Measurements from ENCODE around the gene TMEM115.

TMEM115 gene

DNA sequence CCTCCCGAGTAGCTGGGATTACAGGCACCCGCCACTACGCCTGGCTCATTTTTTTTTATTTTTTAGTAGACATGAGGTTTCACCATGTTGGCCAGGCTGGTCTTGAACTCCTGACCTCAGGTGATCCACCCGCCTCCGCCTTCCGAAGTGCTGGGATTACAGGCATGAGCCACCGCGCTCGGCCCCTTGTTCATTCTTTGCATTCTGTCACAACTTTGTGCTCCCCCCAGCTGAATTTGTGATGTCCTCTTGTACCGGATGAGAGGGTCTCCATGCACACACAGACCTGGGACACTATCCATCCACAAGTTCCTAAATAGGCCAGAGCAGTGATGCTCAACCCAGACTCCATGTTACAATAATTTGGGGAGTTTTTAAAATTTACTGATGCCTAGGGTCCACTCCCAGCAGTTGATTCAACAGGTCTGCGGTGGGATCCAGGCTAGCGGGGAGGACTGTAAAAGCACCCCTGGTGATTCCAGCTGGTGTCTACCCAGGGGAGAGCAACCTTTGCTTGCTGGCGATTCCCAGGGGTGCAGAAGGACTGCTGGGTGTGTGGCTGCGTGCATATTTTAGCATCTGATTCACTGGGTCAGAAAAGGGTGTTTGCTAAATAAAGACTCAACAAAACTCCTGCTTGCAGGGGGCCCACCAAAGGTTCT is 19.7 kb downstream of the TMEM115 start:
- no peak for DNase-seq (ENCODE audit: low spot score)
- Histone ChIP-seq H3K79me1 (ENCODE audit: low read depth, low read length) (peaks cover 6% of the 10 kb centered on the region), H4K91ac (ENCODE audit: low read depth, low read length, poor library complexity) (no peak overlapping the region), H3K4me3 (ENCODE audit: low read length in 2 of 2) (no peak overlapping the region), H2AK5ac (ENCODE audit: low read depth, low read length) (no peak overlapping the region), H4K8ac (ENCODE audit: low read depth, low read length) (no peak overlapping the region), H3K27me3 (ENCODE audit: control insufficient read depth in 3 of 3, insufficient read depth in 3 of 3, low read depth in 1 of 3, low read length in 3 of 3) (peaks cover 16 to 56% (median 50%) of the 10 kb centered on the region in 3 experiments), H3K36me3 (replicated peaks in 1 of 2; ENCODE audit: control insufficient read depth in 2 of 2, insufficient read depth in 2 of 2, low read length in 2 of 2) (peaks cover 0 to 11% of the 10 kb centered on the region in 2 donors), H3K9ac (ENCODE audit: low read depth, low read length, poor library complexity) (no peak overlapping the region), H3K27ac (replicated peaks; ENCODE audit: low read length) (no peak overlapping the region), H3K4ac (ENCODE audit: low read length) (no peak overlapping the region), H3K14ac (ENCODE audit: low read length) (no peak overlapping the region), H3K4me1 (ENCODE audit: control insufficient read depth in 2 of 2, insufficient read depth in 1 of 2, low read depth in 1 of 2, low read length in 2 of 2) (peaks cover 13 to 14% of the 10 kb centered on the region in 2 donors), H3K9me3 (replicated peaks in 1 of 2; ENCODE audit: control insufficient read depth in 2 of 2, insufficient read depth in 1 of 2, low read depth in 1 of 2, low read length in 2 of 2) (peaks cover 2 to 6% of the 10 kb centered on the region in 2 donors), H2AFZ (ENCODE audit: low read length) (no peak overlapping the region), H2BK5ac (ENCODE audit: low read length) (no peak overlapping the region), H2BK120ac (ENCODE audit: low read depth, low read length) (no peak overlapping the region), H2BK15ac (ENCODE audit: low read length) (no peak overlapping the region), H2BK12ac (ENCODE audit: low read length) (no peak overlapping the region), H3K18ac (ENCODE audit: low read length) (no peak overlapping the region), H3K4me2 (ENCODE audit: insufficient read depth, low read length, poor library complexity, severe bottlenecking) (no peak overlapping the region), H3K23ac (ENCODE audit: low read depth, low read length, poor library complexity) (no peak overlapping the region)
- no CpG with 5 or more reads among the region's 14 CpGs for WGBS, 2 donors (ENCODE audit: extremely low coverage in 2 of 2, insufficient read length in 2 of 2, insufficient replicate concordance in 1 of 2)

DNA sequence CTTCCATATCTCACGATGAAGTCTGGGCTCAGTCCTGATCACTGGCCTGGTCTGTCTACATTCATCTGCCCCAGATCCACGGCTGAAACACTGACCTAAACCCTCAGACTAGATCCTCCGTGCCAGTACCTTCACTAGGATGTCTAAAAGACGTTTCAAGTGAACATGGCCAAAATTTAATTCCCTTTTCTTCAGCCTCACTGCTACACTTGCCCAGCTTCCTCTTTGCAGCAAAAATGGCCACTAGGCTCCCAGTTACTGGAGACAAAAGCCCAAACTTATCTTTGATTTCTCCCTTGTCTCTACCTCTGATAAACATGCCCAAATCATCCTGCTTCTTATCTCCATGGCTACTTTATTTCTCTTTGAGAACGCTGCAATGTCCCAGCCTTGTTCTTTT is 20.4 kb downstream of the TMEM115 start:
- Histone ChIP-seq H2AFZ (ENCODE audit: low read length) (no peak overlapping the region), H3K36me3 (replicated peaks in 1 of 2; ENCODE audit: control insufficient read depth in 2 of 2, insufficient read depth in 2 of 2, low read length in 2 of 2) (peaks cover under 1 to 18% of the 10 kb centered on the region in 2 donors), H2BK12ac (ENCODE audit: low read length) (no peak overlapping the region), H3K18ac (ENCODE audit: low read length) (no peak overlapping the region), H3K4me1 (ENCODE audit: control insufficient read depth in 2 of 2, insufficient read depth in 1 of 2, low read depth in 1 of 2, low read length in 2 of 2) (peaks cover 13 to 14% of the 10 kb centered on the region in 2 donors), H2AK5ac (ENCODE audit: low read depth, low read length) (no peak overlapping the region), H2BK5ac (ENCODE audit: low read length) (no peak overlapping the region), H3K23ac (ENCODE audit: low read depth, low read length, poor library complexity) (no peak overlapping the region), H3K27me3 (ENCODE audit: control insufficient read depth in 3 of 3, insufficient read depth in 3 of 3, low read depth in 1 of 3, low read length in 3 of 3) (peaks cover 16 to 50% (median 50%) of the 10 kb centered on the region in 3 experiments), H3K9ac (ENCODE audit: low read depth, low read length, poor library complexity) (no peak overlapping the region), H3K14ac (ENCODE audit: low read length) (no peak overlapping the region), H4K8ac (ENCODE audit: low read depth, low read length) (no peak overlapping the region), H3K4me2 (ENCODE audit: insufficient read depth, low read length, poor library complexity, severe bottlenecking) (no peak overlapping the region), H3K4me3 (ENCODE audit: low read length in 2 of 2) (no peak overlapping the region), H3K79me1 (ENCODE audit: low read depth, low read length) (peaks cover 6% of the 10 kb centered on the region), H3K4ac (ENCODE audit: low read length) (no peak overlapping the region), H4K91ac (ENCODE audit: low read depth, low read length, poor library complexity) (no peak overlapping the region), H3K27ac (replicated peaks; ENCODE audit: low read length) (no peak overlapping the region), H2BK120ac (ENCODE audit: low read depth, low read length) (no peak overlapping the region), H2BK15ac (ENCODE audit: low read length) (no peak overlapping the region), H3K9me3 (replicated peaks in 1 of 2; ENCODE audit: control insufficient read depth in 2 of 2, insufficient read depth in 1 of 2, low read depth in 1 of 2, low read length in 2 of 2) (peaks cover 2 to 6% of the 10 kb centered on the region in 2 donors)
- no CpG with 5 or more reads among the region's 5 CpGs for WGBS, 2 donors (ENCODE audit: extremely low coverage in 2 of 2, insufficient read length in 2 of 2, insufficient replicate concordance in 1 of 2)
- DNase-seq (ENCODE audit: low spot score), result no peak

DNA sequence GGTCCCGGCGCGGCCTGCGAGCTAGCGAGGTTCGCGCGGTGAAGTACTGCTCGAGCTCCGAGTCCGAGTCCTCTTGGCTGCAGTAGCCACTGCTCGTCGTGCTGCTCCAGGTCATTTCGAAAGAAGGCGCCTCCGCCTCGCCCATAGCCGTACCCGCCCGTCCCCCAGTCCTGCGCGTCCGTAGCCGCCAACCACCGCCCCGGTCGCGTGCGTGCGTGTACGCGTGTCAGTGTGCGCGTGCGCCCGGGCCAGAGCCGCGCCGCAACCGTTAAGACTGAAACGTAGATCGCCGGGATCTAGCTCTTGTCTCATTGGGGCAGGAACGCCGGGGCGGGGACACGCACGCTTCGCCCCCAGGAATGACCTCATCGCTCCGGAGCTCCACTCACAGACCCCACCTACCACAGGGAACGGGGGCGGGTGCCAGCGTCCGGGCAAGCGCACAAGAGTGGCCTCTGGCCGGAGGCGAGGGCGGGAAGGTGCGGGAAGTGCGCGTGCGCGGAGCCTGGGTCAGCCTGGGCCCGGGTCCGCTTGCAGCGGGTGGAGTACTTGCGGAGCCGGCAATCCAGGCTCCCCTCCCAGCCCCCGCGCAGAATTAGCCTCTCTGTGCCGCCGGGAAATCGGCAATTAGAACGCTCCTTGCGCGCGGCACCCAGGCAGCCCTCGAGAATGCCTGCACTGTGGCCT is 22.0 kb downstream of the TMEM115 start:
- peak overlapping the region; percentile 89 for H3K23ac ChIP-seq (ENCODE audit: low read depth, low read length, poor library complexity)
- peaks cover 16 to 39% (median 33%) of the 10 kb centered on the region in 3 experiments for H3K27me3 ChIP-seq (ENCODE audit: control insufficient read depth in 3 of 3, insufficient read depth in 3 of 3, low read depth in 1 of 3, low read length in 3 of 3)
- peak overlapping the region; percentile 89 for H2AK5ac ChIP-seq (ENCODE audit: low read depth, low read length)
- H3K27ac ChIP-seq (replicated peaks; ENCODE audit: low read length), result peak overlapping the region; percentile 92
- peak; percentile 98 for DNase-seq (ENCODE audit: low spot score)
- H3K4me1 ChIP-seq (ENCODE audit: control insufficient read depth in 2 of 2, insufficient read depth in 1 of 2, low read depth in 1 of 2, low read length in 2 of 2), result peaks cover 13 to 14% of the 10 kb centered on the region in 2 donors
- H3K4me2 ChIP-seq (ENCODE audit: insufficient read depth, low read length, poor library complexity, severe bottlenecking), result peak overlapping the region; percentile 92
- H3K18ac ChIP-seq (ENCODE audit: low read length), result peak overlapping the region; percentile 99
- no peak overlapping the region for H3K14ac ChIP-seq (ENCODE audit: low read length)
- H3K4ac ChIP-seq (ENCODE audit: low read length), result peak overlapping the region; percentile 30
- H3K9ac ChIP-seq (ENCODE audit: low read depth, low read length, poor library complexity), result peak overlapping the region; percentile 98
- H3K9me3 ChIP-seq (replicated peaks in 1 of 2; ENCODE audit: control insufficient read depth in 2 of 2, insufficient read depth in 1 of 2, low read depth in 1 of 2, low read length in 2 of 2), result peaks cover 2 to 6% of the 10 kb centered on the region in 2 donors
- H2AFZ ChIP-seq (ENCODE audit: low read length), result peak overlapping the region; percentile 94
- peaks cover 6 to 30% of the 10 kb centered on the region in 2 donors for H3K36me3 ChIP-seq (replicated peaks in 1 of 2; ENCODE audit: control insufficient read depth in 2 of 2, insufficient read depth in 2 of 2, low read length in 2 of 2)
- peak overlapping the region; percentile 61 to 95 for H3K4me3 ChIP-seq (ENCODE audit: low read length in 2 of 2)
- H4K91ac ChIP-seq (ENCODE audit: low read depth, low read length, poor library complexity), result peak overlapping the region; percentile 97
- WGBS, 2 donors (ENCODE audit: extremely low coverage in 2 of 2, insufficient read length in 2 of 2, insufficient replicate concordance in 1 of 2), result no CpG with 5 or more reads among the region's 79 CpGs
- peak overlapping the region; percentile 56 for H2BK120ac ChIP-seq (ENCODE audit: low read depth, low read length)
- peak overlapping the region; percentile 72 for H2BK15ac ChIP-seq (ENCODE audit: low read length)
- H2BK12ac ChIP-seq (ENCODE audit: low read length), result peak overlapping the region; percentile 91
- H2BK5ac ChIP-seq (ENCODE audit: low read length), result peak overlapping the region; percentile 93
- peaks cover 10% of the 10 kb centered on the region for H3K79me1 ChIP-seq (ENCODE audit: low read depth, low read length)
- H4K8ac ChIP-seq (ENCODE audit: low read depth, low read length), result peak overlapping the region; percentile 76

Data from neuronal stem cell (in vitro differentiated cells).